Measurements from ENCODE around the gene MX1.

Gene MX1

GRCh38 chr21:41500931-41501381 lies 74.9 kb downstream of the MX1 start:
- peak overlapping the region; percentile 66 for H3K27ac ChIP-seq (ENCODE audit: low read length)
- H3K36me3 ChIP-seq (ENCODE audit: control insufficient read depth in 1 of 2, insufficient read depth in 2 of 2, low read length in 2 of 2): no peaks in the 10 kb centered on the region
- no peak overlapping the region for H3K4me3 ChIP-seq (ENCODE audit: low read depth in 1 of 2, low read length in 2 of 2)
- H3K27me3 ChIP-seq (ENCODE audit: low read depth, low read length): no peaks in the 10 kb centered on the region
- no peaks in the 10 kb centered on the region for H3K4me1 ChIP-seq (ENCODE audit: control insufficient read depth in 1 of 2, insufficient read depth in 2 of 2, low read length in 2 of 2)
- no peaks in the 10 kb centered on the region for H3K9me3 ChIP-seq (ENCODE audit: control insufficient read depth in 1 of 2, low read length in 2 of 2)

- H3K9me3 ChIP-seq (ENCODE audit: control insufficient read depth in 1 of 2, low read length in 2 of 2): no peaks in the 10 kb centered on the region
- H3K4me1 ChIP-seq (ENCODE audit: control insufficient read depth in 1 of 2, insufficient read depth in 2 of 2, low read length in 2 of 2): peaks cover 0 to 2% of the 10 kb centered on the region in 2 donors
- H3K27me3 ChIP-seq (ENCODE audit: low read depth, low read length): peaks cover 4% of the 10 kb centered on the region
- peak overlapping the region; percentile 64 for H3K27ac ChIP-seq (ENCODE audit: low read length)
- H3K4me3 ChIP-seq (ENCODE audit: low read depth in 1 of 2, low read length in 2 of 2): no peak overlapping the region
- no peaks in the 10 kb centered on the region for H3K36me3 ChIP-seq (ENCODE audit: control insufficient read depth in 1 of 2, insufficient read depth in 2 of 2, low read length in 2 of 2)
Observed at GRCh38 chr21:41501919-41502318, 75.9 kb downstream of the MX1 start.

- no peak overlapping the region for H3K4me3 ChIP-seq (ENCODE audit: low read depth in 1 of 2, low read length in 2 of 2)
- H3K4me1 ChIP-seq (ENCODE audit: control insufficient read depth in 1 of 2, insufficient read depth in 2 of 2, low read length in 2 of 2): peaks cover 0 to 14% of the 10 kb centered on the region in 2 donors
- H3K27me3 ChIP-seq (ENCODE audit: low read depth, low read length): peaks cover 4% of the 10 kb centered on the region
- peak overlapping the region; percentile 63 for H3K27ac ChIP-seq (ENCODE audit: low read length)
- no peaks in the 10 kb centered on the region for H3K9me3 ChIP-seq (ENCODE audit: control insufficient read depth in 1 of 2, low read length in 2 of 2)
- no peaks in the 10 kb centered on the region for H3K36me3 ChIP-seq (ENCODE audit: control insufficient read depth in 1 of 2, insufficient read depth in 2 of 2, low read length in 2 of 2)
Observed at GRCh38 chr21:41503331-41503730, 77.3 kb downstream of the MX1 start.

- Histone ChIP-seq H3K36me3 (ENCODE audit: control insufficient read depth in 1 of 2, insufficient read depth in 2 of 2, low read length in 2 of 2) (no peaks in the 10 kb centered on the region), H3K4me3 (ENCODE audit: low read depth in 1 of 2, low read length in 2 of 2) (peak overlapping the region in 1 of 2 donors; percentile 41), H3K4me1 (ENCODE audit: control insufficient read depth in 1 of 2, insufficient read depth in 2 of 2, low read length in 2 of 2) (peaks cover 0 to 14% of the 10 kb centered on the region in 2 donors), H3K27ac (ENCODE audit: low read length) (peak overlapping the region; percentile 84), H3K9me3 (ENCODE audit: control insufficient read depth in 1 of 2, low read length in 2 of 2) (no peaks in the 10 kb centered on the region), H3K27me3 (ENCODE audit: low read depth, low read length) (peaks cover 7% of the 10 kb centered on the region)
Observed at GRCh38 chr21:41504030-41504429, 78.0 kb downstream of the MX1 start.

DNA sequence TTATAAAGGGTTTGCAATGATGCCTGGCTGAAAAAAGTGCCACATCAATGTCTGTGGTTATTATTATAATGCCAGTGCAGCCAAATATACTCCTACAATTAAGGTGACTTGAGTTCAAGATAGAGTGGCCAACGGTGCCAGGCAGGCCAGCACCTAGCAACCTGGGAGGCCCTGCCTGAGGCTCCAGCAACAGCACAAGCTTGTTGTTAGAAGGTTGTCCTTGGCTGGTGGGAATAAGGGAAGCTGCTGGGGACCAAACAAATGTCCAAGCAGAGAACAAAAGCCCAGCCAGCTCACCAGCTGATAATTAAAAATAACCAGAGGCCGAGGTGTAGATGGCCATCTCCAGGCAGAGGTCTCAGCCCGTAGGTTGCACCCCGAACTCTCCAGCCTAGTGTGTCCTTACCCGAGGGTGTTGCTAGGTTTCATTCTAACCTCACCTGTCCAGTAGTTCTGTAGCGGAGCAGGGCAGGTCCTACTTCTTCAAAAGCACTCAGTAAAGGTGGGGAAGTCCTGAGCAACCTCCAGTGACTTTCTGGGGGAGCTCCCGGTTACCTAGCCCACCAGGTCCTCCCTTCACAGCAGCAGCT lies 80.1 kb downstream of the MX1 start:
- Histone ChIP-seq H3K9me3 (ENCODE audit: control insufficient read depth in 1 of 2, low read length in 2 of 2) (no peaks in the 10 kb centered on the region), H3K27me3 (ENCODE audit: low read depth, low read length) (peaks cover 12% of the 10 kb centered on the region), H3K4me1 (ENCODE audit: control insufficient read depth in 1 of 2, insufficient read depth in 2 of 2, low read length in 2 of 2) (peaks cover 0 to 14% of the 10 kb centered on the region in 2 donors), H3K4me3 (ENCODE audit: low read depth in 1 of 2, low read length in 2 of 2) (peak overlapping the region in 1 of 2 donors; percentile 41), H3K27ac (ENCODE audit: low read length) (peak overlapping the region; percentile 84), H3K36me3 (ENCODE audit: control insufficient read depth in 1 of 2, insufficient read depth in 2 of 2, low read length in 2 of 2) (no peaks in the 10 kb centered on the region)

DNA sequence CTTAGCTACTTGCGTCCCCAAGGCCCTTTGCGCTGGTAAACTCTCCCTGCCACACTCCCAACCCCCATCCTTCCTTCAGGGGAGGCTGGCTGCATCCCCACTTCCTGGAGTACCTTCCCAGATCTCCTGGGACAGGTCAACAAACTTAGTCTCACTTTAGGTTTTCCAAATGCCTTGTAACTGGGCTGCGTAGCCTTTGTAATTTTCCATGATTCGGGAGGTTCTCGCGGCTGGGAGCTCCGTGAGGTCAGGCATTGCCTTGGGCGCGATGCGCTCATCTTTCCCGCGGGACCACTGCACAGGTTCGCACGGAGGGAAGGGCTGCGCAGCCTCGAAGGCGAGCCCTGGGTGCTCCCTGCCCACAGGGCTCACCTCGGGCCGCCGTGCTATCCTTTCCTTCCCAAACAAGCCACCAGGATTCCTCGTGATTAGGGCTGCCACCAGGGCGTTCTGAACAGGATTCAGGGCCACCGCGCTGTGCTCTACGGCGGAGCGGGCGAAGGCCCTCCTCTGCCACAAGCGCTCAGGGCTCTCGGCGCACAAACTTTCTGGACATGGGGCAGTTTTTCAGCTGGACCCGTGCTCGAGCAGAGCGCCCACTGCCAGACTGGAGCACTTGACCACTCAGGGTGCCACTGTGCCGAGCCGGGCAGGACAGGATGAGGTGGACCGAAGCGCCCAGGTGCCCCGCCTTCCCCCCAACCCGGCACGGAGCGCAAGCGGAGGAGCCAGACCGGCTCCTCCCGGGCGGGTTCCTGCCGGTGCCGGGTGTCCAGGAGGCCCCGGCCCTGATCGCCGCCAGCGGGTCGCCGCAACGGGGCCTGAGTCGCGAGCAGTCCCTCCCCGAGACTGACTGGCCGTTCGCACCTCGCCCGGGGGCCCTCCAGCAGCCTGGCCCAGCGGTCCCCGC lies 80.8 kb downstream of the MX1 start:
- Histone ChIP-seq H3K36me3 (ENCODE audit: control insufficient read depth in 1 of 2, insufficient read depth in 2 of 2, low read length in 2 of 2) (no peaks in the 10 kb centered on the region), H3K4me1 (ENCODE audit: control insufficient read depth in 1 of 2, insufficient read depth in 2 of 2, low read length in 2 of 2) (peaks cover 0 to 14% of the 10 kb centered on the region in 2 donors), H3K9me3 (ENCODE audit: control insufficient read depth in 1 of 2, low read length in 2 of 2) (no peaks in the 10 kb centered on the region), H3K4me3 (ENCODE audit: low read depth in 1 of 2, low read length in 2 of 2) (peak overlapping the region; percentile 41 to 46), H3K27ac (ENCODE audit: low read length) (peak overlapping the region; percentile 84), H3K27me3 (ENCODE audit: low read depth, low read length) (peaks cover 12% of the 10 kb centered on the region)

DNA sequence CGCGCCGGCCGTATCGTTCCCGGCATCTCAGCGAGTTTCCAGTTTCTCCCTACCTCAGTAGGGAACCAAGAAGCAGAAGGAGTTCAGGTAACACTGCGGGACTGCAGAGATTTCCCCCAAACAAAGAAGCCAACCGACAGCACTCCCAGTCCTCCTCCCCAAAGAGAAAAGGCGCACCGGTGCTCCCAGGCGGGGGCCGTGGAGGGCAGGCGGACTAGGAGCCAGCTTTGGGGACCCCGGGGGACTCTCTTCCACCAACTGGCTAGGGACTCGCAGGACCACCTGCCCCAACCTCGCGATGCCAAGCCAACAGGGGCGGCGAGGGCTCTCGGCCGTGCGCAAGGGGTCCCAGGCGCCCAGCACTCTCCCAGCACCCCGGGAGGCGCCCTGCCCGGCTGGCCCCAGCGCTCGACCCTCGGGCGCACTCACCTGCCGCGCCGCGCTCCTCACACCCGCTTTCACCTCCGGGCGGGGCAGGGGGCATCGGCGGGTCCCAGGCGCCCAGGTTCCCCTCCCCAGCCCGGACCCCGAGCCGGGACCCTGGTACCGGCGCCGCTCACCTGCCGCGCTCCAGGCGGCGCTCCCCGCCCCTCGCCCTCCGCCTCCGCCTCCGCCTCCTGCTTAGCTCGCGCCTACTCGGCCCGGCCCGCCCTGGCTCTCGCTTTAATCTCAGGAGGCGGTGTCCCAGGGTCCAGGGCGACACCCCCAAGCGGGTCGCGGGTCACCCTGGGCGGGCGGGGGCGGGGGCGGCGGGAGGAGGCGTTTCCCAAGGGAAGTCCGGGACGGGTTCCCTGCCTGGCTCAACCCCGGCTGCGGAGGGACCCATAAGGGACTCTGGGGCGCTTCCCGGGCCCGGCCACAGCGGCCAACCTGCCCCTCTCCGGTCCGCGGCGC lies 81.7 kb downstream of the MX1 start, which contains the start of gene TMPRSS2:
Gene TMPRSS2 (minus strand): TSS at position 638 of the 894 bp plus-strand sequence. CDS start 10,025 bp downstream, outside the sequence.
- H3K9me3 ChIP-seq (ENCODE audit: control insufficient read depth in 1 of 2, low read length in 2 of 2): no peaks in the 10 kb centered on the region
- H3K4me1 ChIP-seq (ENCODE audit: control insufficient read depth in 1 of 2, insufficient read depth in 2 of 2, low read length in 2 of 2): peaks cover 0 to 14% of the 10 kb centered on the region in 2 donors
- peaks cover 12% of the 10 kb centered on the region for H3K27me3 ChIP-seq (ENCODE audit: low read depth, low read length)
- H3K27ac ChIP-seq (ENCODE audit: low read length): peak within 1 kb of the TSS; percentile 84
- peak within 1 kb of the TSS; percentile 41 to 46 for H3K4me3 ChIP-seq (ENCODE audit: low read depth in 1 of 2, low read length in 2 of 2)
- H3K36me3 ChIP-seq (ENCODE audit: control insufficient read depth in 1 of 2, insufficient read depth in 2 of 2, low read length in 2 of 2): no peaks in the 10 kb centered on the region

GRCh38 chr21:41508415-41509144 lies 82.5 kb downstream of the MX1 start:
- Histone ChIP-seq H3K9me3 (ENCODE audit: control insufficient read depth in 1 of 2, low read length in 2 of 2) (no peaks in the 10 kb centered on the region), H3K27ac (ENCODE audit: low read length) (peak overlapping the region; percentile 62), H3K36me3 (ENCODE audit: control insufficient read depth in 1 of 2, insufficient read depth in 2 of 2, low read length in 2 of 2) (no peaks in the 10 kb centered on the region), H3K4me1 (ENCODE audit: control insufficient read depth in 1 of 2, insufficient read depth in 2 of 2, low read length in 2 of 2) (peaks cover 0 to 14% of the 10 kb centered on the region in 2 donors), H3K4me3 (ENCODE audit: low read depth in 1 of 2, low read length in 2 of 2) (no peak overlapping the region), H3K27me3 (ENCODE audit: low read depth, low read length) (peaks cover 12% of the 10 kb centered on the region)

Measured in muscle layer of duodenum (tissue), 2 donors.